Mucosa of descending colon (tissue), 3 donors: ENCODE data around the gene MST1. TPM values are rescaled to one million over a fixed set of nuclear protein-coding genes. Genes with fewer than 3 reads are reported as not detected.

Source experiments
- ATAC-seq: fragments of 200-7000 bp; cut with Tn5 transposase; one replicate; pipeline ENCODE4 v1.9.1; 2020; ENCODE audit warnings: mild to moderate bottlenecking, moderate library complexity
- DNase-seq, 3 donors: peaks; one replicate each; pipeline ENCODE4 v3.0.0-alpha.2; 2020
- H3K36me3 ChIP-seq: fragments of 200-600 bp; one replicate; pipeline ENCODE4 v1.8.0; 2021; ENCODE audit warnings: low read depth, mild to moderate bottlenecking
- H3K4me1 ChIP-seq: fragments of 200-600 bp; one replicate; pipeline ENCODE4 v1.8.0; 2021; ENCODE audit warnings: low read depth, mild to moderate bottlenecking
- H3K4me3 ChIP-seq: fragments of 200-600 bp; one replicate; pipeline ENCODE4 v1.8.0; 2021; ENCODE audit warnings: mild to moderate bottlenecking
- H3K9me3 ChIP-seq: fragments of 200-600 bp; one replicate; pipeline ENCODE4 v1.8.0; 2021; ENCODE audit warnings: mild to moderate bottlenecking
- CTCF ChIP-seq: fragments of 200-600 bp; IDR thresholded peaks from one replicate; pipeline ENCODE4 v1.8.0; 2022; ENCODE audit warnings: antibody characterized with exemption, mild to moderate bottlenecking
- intact Hi-C, 2 donors: fragments of 100-400 bp; cut with DNase I in 1 of 2; cut with micrococcal nuclease in 1 of 2; formaldehyde crosslinking; loops; one replicate each; pipeline versions ENCODE4 v1.11.0 to v1.11.1; 2022; cut with DNase I, micrococcal nuclease
- total RNA-seq, 3 donors: library from RNA; stranded (reverse); fragmentation: NEBNext Ultra II Directional in 2 of 3; extraction: Animal tissue kit (Norgen Biotek cat#: 25700) in 2 of 3; gene quantifications; one replicate each; pipeline versions ENCODE4 v1.2.1 to v1.2.4, GENCODE V29; 2021 to 2023
- donor health status: DM: no; HTN: no; CAD: no; lungs with moderate emphysema.
- donor health status: DM: no; HTN: no; CAD: no.
- donor health status: DM: no; HTN: yes; CAD: no.

Gene MST1
- total RNA-seq, 3 donors from 2014 or later, result 16.8 to 55.9 (median 18.8) TPM

DNA sequence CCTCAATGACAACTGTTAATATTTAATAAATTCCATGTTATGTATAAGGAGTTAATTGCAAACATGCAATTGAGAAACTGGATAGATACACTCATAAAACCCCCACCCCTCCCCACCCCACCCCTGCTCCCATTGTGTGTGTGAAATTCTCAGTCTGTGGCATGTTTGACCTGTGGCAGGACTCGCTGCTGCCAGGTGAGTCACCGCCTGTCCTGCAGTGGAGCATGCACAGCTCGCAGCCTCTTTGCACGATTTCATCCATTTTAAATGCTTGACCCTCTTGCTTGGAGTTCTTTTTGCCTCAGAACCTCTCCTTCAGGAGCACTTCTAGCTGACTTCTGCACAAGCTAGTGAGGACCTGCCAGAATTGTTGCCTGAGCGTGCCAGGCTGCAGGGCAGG lies 20.4 kb downstream of the MST1 start:
- Histone ChIP-seq H3K9me3 (no peaks in the 10 kb centered on the region), H3K4me1 (peaks cover 6% of the 10 kb centered on the region), H3K36me3 (no peaks in the 10 kb centered on the region), H3K4me3 (no peak overlapping the region)
- ATAC-seq, result no peak
- intact Hi-C loops, result loop anchor here in 1 of 2 donors (5.0 kb wide), 1 partner anchor 127 kb away; no protein-coding TSS in a partner anchor
- no peak for DNase-seq
- no peak for TF ChIP-seq CTCF

DNA sequence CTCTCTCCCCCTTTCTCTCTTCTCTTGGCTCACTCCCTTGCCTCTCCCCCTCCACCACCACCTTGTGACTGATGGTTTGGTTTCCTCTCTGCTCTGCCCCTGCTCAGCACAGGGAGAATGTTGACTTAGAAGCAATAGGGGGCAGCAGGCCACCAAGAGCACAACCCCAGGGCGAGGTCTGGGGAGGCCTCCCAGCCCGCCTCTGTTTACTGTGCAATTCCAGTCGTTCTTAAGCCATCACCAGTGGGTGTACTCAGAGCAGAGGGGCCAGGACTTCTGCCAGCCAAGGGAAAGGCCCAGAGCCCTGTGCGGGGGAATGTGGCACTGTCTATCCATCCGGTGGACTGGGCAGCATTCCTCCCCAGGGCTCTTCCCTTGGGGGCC lies 20.9 kb downstream of the MST1 start:
- TF ChIP-seq CTCF, result no peak
- intact Hi-C loops, result loop anchor here in 1 of 2 donors (5.0 kb wide), 1 partner anchor 126 kb away; no protein-coding TSS in a partner anchor
- no peaks in the 10 kb centered on the region for H3K36me3 ChIP-seq
- ATAC-seq (no peak), DNase-seq (no peak)
- peaks cover 5% of the 10 kb centered on the region for H3K4me1 ChIP-seq
- no peak overlapping the region for H3K4me3 ChIP-seq
- H3K9me3 ChIP-seq, result no peaks in the 10 kb centered on the region

DNA sequence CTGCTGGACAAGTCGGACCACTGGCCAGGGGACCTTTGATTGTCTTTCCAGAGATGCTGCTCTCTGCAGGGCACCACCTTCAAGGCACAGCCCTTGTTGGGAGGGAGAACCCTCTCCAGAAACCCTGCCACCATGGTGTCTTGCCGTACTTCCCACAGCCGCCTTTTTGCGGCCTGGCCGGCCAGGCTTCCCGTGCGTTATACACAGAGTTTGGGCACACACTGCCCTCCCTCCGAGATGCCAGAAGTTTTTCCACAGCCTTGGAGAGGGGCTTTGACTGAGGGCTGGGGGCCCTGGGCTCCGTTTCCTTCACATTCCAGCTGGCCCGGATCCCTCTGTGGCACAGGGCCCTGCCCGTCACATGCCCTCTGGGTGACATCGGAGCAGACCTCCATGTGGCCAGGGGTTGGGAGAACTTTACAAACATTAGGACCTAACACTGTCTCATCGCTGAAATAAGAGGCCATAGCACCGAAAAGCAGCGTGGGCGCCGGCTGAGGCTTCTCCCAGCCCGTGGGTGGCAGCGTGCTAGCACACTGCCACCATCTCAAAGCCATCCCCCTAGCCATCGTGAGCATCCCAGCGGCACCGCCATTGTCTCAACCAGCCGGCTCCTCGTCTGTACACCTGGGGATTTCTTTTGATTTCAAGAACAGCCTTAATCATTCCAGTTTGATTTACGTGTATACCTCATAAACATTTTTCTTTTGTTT lies 21.4 kb downstream of the MST1 start:
- Histone ChIP-seq H3K9me3 (no peaks in the 10 kb centered on the region), H3K36me3 (no peaks in the 10 kb centered on the region), H3K4me1 (no peaks in the 10 kb centered on the region), H3K4me3 (no peak overlapping the region)
- intact Hi-C loops, result loop anchor here in 1 of 2 donors (5.0 kb wide), 1 partner anchor 126 kb away; no protein-coding TSS in a partner anchor
- DNase-seq (no peak), ATAC-seq (no peak)
- TF ChIP-seq CTCF, result no peak

- intact Hi-C loops, result loop anchor here in 1 of 2 donors (5.0 kb wide), 1 partner anchor 124 kb away; no protein-coding TSS in a partner anchor
Measured at GRCh38 chr3:49666592-49666991, 22.7 kb downstream of the MST1 start.

GRCh38 chr3:49665822-49666519 lies 23.3 kb downstream of the MST1 start:
- Histone ChIP-seq H3K4me3 (no peak overlapping the region), H3K9me3 (no peaks in the 10 kb centered on the region), H3K36me3 (no peaks in the 10 kb centered on the region), H3K4me1 (no peaks in the 10 kb centered on the region)
- intact Hi-C loops, result loop anchor here in 1 of 2 donors (5.0 kb wide), 1 partner anchor 124 kb away; no protein-coding TSS in a partner anchor
- TF ChIP-seq CTCF, result no peak
- no peak for DNase-seq
- ATAC-seq, result peak; percentile 51

More at GRCh38 chr3:49666592-49666991, 22.7 kb downstream of the MST1 start:
- no peak for TF ChIP-seq CTCF
- ATAC-seq (no peak), DNase-seq (no peak)
- no peaks in the 10 kb centered on the region for H3K9me3 ChIP-seq
- H3K4me3 ChIP-seq, result no peak overlapping the region
- H3K4me1 ChIP-seq, result no peaks in the 10 kb centered on the region
- H3K36me3 ChIP-seq, result no peaks in the 10 kb centered on the region
